ENCODE results near the gene HERPUD1.
A peak's percentile ranks its signal among the peaks of the same experiment; 100 is the strongest.

The HERPUD1 gene

DNA sequence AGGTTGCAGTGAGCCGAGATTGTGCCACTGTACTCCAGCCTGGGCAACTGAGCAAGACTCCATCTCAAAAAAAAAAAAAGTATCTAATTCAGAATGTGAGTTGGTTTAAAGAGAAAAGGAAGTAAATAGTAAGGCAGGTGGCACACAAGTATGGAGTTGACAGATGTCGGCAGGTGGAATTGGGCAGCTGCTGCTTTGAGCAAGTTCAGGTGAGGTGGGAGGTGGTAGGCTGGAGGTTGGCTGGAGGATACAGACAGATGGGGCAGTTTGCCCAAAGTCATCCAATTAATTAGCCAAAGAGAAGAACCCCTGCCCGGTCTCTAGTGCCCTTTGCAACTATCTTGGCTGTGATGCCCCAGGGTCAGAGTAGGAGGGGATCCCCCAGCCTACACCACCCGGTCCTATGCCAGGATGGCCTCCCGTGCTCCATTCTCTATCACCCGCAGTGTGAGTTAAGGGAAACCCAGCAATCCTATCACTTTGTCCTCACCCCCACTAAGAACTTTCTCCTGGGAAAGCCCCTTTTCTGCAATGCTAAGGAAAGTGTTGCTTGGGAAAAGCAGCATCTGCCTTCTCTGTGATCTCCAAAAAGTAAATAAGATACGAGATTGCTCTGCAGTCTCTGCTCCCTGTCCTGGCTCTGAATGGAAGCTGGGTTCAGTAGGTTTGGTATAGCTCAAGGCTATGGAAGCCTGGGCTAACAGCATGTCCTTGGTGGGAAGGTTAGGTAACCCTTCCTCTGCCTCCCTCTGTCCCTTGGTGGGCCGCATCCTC, 34.7 kb upstream of the HERPUD1 start:
- H3K4me3 Mint-ChIP-seq, result no peak overlapping the region
- no peak overlapping the region for H3K27ac Mint-ChIP-seq
- H3K36me3 Mint-ChIP-seq, result no peaks in the 10 kb centered on the region
- no peaks in the 10 kb centered on the region for H3K9me3 Mint-ChIP-seq (ENCODE audit: low read depth)
- no peaks in the 10 kb centered on the region for H3K27me3 Mint-ChIP-seq
- H3K4me1 Mint-ChIP-seq (ENCODE audit: low read depth), result peaks cover 28% of the 10 kb centered on the region

DNA sequence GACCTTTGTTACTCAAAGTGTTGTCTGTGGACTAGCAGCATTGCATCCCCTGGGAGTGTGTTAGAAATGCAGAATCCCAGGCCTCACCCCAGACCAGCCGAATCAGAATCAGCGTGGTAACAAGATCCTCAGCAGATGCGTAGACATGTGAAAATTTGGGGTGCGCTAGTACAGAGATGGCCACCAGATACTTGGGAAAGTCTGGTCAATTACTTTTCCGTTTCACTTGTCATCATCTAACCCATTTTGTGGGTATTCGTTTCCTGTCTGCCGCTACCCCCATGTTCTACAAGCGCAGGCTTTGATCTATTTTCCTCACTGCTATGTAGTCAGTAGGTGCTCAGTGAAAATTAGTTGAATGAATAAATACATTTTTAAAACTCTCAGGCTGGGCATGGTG, 33.1 kb upstream of the HERPUD1 start:
- Mint-ChIP-seq H3K4me1 (ENCODE audit: low read depth) (peaks cover 28% of the 10 kb centered on the region), H3K36me3 (no peaks in the 10 kb centered on the region), H3K4me3 (peak overlapping the region; percentile 59), H3K27ac (no peak overlapping the region), H3K27me3 (no peaks in the 10 kb centered on the region), H3K9me3 (ENCODE audit: low read depth) (no peaks in the 10 kb centered on the region)

DNA sequence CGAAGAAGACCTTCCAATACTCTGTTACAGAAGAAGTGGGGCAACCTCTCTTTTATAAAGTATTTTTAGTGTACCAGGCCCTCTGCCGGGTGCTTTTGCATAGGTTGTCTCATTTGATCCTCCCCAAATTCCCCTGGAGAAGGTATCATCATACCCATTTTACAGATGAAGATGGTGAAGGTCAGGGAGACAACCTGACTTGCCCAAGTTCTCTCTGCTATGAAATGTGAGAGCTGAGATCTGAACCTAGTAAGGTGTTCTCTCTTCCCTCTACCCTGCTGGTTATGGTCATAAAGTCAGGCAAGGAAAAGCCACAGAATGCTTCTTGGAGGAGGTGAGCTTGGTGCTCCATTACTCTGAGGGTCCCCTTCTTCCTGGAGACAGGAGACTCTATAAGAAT, 28.1 kb upstream of the HERPUD1 start:
- Mint-ChIP-seq H3K27me3 (no peaks in the 10 kb centered on the region), H3K4me3 (no peak overlapping the region), H3K4me1 (ENCODE audit: low read depth) (peaks cover 18% of the 10 kb centered on the region), H3K36me3 (no peaks in the 10 kb centered on the region), H3K9me3 (ENCODE audit: low read depth) (peaks cover 3% of the 10 kb centered on the region), H3K27ac (no peak overlapping the region)

DNA sequence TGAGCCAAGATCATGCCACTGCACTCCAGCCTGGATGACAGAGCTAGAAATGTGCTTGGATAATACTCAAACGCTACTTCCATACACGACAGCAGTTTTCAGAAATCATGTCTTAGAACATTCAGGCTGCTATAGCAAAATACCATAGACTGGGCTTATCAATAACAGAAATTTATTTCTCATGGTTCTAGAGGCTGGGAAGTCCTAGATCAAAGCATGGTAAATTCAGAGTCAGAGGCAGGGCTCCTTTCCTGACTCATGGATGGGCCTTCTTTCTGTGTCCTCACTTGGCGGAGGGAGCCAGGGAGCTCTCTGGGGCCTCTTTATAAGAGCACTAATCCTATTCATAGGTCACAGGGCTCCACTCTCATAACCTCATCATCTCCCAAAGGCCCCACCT, 24.5 kb upstream of the HERPUD1 start:
- Mint-ChIP-seq H3K36me3 (no peaks in the 10 kb centered on the region), H3K27ac (no peak overlapping the region), H3K4me1 (ENCODE audit: low read depth) (peaks cover 20% of the 10 kb centered on the region), H3K9me3 (ENCODE audit: low read depth) (peaks cover 3% of the 10 kb centered on the region), H3K27me3 (no peaks in the 10 kb centered on the region), H3K4me3 (no peak overlapping the region)

DNA sequence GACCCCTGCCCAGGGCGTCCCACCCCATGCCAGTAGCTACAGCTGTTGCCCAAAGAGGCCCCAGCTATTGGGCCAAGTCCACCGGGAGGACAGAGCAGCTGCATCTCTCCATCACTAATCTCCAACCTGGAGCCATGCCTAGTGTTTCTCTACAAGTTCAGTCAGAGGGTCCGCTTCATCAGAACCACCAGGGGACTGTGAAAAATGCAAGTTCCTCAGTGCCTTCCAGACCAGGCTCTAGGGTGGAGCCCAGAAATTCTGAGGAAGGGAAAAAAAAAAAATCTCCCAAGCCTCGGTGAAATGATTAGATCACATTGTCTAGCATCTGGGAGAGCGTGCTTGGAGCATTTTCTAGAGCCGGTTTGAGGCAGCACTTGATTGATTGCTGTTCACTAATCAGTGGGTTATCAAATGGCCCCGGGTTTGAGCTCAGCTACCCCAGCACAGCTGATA, 22.4 kb upstream of the HERPUD1 start:
- no peak overlapping the region for H3K27ac Mint-ChIP-seq
- H3K4me3 Mint-ChIP-seq, result no peak overlapping the region
- peaks cover 3% of the 10 kb centered on the region for H3K9me3 Mint-ChIP-seq (ENCODE audit: low read depth)
- H3K36me3 Mint-ChIP-seq, result no peaks in the 10 kb centered on the region
- H3K27me3 Mint-ChIP-seq, result no peaks in the 10 kb centered on the region
- peaks cover 25% of the 10 kb centered on the region for H3K4me1 Mint-ChIP-seq (ENCODE audit: low read depth)

DNA sequence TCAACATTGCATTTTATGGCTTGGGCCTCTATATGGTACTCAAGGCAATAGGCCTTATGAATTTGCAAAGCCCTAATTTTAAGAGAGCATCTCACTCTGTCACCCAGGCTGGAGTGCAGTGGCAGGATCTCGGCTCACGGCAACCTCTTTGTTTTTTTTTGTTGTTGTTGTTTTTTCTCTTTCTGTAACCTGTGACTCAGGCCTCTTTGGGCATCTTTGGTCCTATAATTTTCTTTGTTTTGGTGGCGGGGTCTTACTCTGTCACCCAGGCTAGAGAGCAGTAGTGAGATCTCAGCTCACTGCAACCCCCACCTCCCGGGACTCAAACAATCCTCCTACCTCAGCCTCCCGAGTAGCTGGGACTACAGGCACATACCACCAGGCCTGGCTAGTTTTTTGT, 21.8 kb upstream of the HERPUD1 start:
- peaks cover 25% of the 10 kb centered on the region for H3K4me1 Mint-ChIP-seq (ENCODE audit: low read depth)
- H3K27ac Mint-ChIP-seq, result no peak overlapping the region
- H3K9me3 Mint-ChIP-seq (ENCODE audit: low read depth), result peaks cover 3% of the 10 kb centered on the region
- no peaks in the 10 kb centered on the region for H3K36me3 Mint-ChIP-seq
- H3K27me3 Mint-ChIP-seq, result no peaks in the 10 kb centered on the region
- H3K4me3 Mint-ChIP-seq, result no peak overlapping the region

DNA sequence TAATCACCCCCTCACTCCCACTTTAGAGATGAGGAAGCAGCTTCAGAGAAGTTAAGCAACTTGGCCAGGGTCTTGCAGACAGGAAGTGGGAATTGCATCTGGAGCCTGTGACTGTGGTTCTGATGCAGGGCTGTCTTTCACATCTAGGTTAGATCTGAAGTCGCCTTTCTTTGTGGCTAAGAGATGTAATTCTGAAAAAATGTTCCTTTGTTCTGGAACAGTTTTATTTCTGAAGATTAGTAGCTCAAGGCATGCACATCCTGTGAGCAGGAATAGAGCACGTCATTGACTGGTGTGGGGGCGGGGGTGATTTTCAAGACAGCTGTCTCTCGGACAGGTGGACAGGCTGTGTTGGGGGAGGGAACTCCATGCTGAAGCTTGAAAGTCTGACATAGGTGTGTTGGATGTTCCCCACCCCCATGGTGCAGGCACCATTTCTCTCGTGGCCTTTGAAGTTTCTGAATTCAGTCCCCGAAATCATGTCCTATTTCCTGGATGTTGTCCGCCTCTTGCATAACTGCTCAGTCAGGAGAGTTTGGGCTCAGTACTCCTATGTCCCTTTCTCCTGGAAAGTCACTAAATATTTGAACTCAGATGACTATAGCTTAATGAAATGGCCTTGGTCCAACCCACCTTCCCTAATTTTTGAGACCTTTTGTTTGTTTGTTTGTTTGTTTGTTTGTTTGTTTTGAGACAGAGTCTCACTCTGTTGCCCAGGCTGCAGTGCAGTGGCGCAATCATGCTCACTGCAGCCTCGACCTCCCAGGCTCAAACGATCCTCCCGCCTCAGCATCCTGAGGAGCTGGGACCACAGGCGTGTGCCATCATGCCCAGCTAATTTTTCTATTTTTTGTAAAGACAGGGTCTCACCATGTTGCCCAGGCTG, 21.0 kb upstream of the HERPUD1 start:
- H3K9me3 Mint-ChIP-seq (ENCODE audit: low read depth), result peaks cover 3% of the 10 kb centered on the region
- no peaks in the 10 kb centered on the region for H3K27me3 Mint-ChIP-seq
- no peaks in the 10 kb centered on the region for H3K36me3 Mint-ChIP-seq
- H3K27ac Mint-ChIP-seq, result no peak overlapping the region
- peaks cover 25% of the 10 kb centered on the region for H3K4me1 Mint-ChIP-seq (ENCODE audit: low read depth)
- H3K4me3 Mint-ChIP-seq, result no peak overlapping the region

DNA sequence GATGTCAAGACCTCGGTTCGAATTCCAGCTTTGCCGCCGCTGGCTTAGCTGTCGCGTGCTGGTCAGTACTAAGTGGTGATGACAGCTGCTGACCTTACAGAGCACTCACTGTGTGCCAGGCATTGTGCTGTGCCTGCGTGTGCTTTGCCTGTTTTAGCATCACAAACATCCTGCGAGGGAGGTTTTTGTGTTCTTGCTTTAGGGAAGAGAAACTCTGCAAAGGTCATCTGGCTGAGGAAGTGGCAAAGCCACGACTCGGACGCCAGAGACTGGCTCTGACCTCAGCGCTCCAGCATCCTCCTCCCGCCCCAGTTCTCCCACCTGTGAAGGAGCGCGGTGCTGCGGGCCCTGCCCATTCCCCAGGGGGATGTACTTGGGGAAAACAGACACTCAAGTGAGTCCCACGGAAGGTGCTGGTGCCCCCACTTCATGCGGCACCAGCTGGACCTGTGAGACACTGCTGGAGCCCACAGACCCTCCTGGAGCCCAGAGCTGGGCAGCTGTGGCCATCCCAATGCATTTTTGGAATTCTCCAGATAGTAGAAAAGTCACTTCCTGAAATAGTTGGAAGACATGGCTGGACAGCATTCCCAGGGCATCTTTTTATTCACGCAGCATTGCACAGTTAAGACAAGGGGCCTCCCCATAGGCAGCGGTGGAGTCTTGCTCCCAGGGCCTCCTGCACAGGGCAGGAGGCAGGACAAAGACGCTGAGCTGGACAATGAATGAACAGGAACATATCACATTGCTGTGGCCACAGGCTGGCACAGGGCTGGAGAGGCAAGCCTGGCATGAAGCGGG, 20.0 kb upstream of the HERPUD1 start:
- H3K4me3 Mint-ChIP-seq, result no peak overlapping the region
- H3K4me1 Mint-ChIP-seq (ENCODE audit: low read depth), result peaks cover 32% of the 10 kb centered on the region
- peaks cover 3% of the 10 kb centered on the region for H3K9me3 Mint-ChIP-seq (ENCODE audit: low read depth)

DNA sequence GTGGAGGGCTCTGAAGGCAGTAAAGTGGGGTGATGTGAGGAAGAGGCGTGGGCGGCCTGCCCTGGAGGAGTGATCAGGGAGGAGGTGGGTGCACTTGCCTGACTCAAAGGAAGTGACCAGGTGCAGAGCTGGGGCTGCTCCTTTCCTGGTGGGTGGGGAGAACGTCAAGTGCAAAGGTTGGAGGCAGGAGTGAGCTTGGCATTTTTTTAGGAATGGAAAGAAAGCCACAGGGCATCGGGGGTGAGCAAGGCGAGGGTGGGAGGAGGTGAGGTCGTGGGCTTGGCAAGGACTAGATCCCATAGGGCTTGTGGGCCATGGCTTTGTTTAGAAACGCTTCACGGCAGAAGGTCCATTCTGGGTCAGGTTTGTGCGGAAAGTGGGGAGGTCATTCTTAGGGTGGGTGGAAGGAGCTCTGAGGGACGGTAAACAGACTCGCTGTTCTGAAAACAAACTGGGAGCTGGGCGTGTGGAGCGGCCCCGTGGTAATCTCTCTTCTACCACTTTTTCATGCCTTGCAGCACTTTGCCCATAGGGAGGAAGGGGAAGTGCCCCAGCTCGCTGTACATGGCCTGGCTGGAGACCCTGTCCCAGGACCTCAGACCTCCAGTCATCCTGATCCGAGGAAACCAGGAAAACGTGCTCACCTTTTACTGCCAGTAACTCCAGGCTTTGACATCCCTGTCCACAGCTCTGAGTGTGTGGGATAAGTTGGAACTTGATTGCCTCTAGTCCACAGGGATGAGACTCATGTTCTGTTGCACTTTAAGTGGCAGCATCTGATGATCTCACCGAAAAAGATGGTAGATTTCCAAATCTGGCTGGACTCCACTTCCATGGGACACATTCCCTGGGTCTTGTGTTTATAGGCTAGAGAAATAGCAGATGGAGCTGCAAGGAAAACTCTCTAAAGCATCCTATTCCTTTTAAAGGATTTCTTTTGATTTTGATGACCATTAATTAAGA, 18.9 kb upstream of the HERPUD1 start:
- H3K9me3 Mint-ChIP-seq (ENCODE audit: low read depth), result no peaks in the 10 kb centered on the region
- no peaks in the 10 kb centered on the region for H3K36me3 Mint-ChIP-seq
- H3K27ac Mint-ChIP-seq, result no peak overlapping the region
- no peaks in the 10 kb centered on the region for H3K27me3 Mint-ChIP-seq
- H3K4me3 Mint-ChIP-seq, result no peak overlapping the region
- H3K4me1 Mint-ChIP-seq (ENCODE audit: low read depth), result peaks cover 42% of the 10 kb centered on the region

More for the DNA sequence above, 20.0 kb upstream of the HERPUD1 start:
- Mint-ChIP-seq H3K36me3 (no peaks in the 10 kb centered on the region), H3K27me3 (no peaks in the 10 kb centered on the region), H3K27ac (no peak overlapping the region)

DNA sequence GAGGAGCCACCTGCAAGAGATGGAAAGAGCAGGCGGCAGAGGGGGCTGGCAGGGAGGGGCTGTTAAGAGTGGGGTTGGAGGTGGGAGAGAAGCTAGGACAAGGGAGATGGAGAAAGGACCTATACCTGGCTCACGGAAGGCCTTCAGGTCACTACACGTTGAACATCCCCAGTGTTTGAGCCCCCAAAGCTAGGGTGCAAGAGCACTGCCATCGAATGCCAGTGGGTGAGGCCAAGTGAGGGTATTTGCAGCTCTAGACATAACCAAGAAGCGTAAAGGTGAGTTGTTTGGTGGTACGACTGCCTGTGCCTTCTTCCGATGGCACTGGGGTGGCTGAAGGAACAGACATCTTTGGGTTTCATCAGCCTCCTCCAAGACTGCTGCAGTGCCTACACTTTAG, 17.0 kb upstream of the HERPUD1 start:
- Mint-ChIP-seq H3K9me3 (ENCODE audit: low read depth) (no peaks in the 10 kb centered on the region), H3K36me3 (no peaks in the 10 kb centered on the region), H3K27me3 (no peaks in the 10 kb centered on the region), H3K4me3 (no peak overlapping the region), H3K4me1 (ENCODE audit: low read depth) (peaks cover 44% of the 10 kb centered on the region), H3K27ac (no peak overlapping the region)

DNA sequence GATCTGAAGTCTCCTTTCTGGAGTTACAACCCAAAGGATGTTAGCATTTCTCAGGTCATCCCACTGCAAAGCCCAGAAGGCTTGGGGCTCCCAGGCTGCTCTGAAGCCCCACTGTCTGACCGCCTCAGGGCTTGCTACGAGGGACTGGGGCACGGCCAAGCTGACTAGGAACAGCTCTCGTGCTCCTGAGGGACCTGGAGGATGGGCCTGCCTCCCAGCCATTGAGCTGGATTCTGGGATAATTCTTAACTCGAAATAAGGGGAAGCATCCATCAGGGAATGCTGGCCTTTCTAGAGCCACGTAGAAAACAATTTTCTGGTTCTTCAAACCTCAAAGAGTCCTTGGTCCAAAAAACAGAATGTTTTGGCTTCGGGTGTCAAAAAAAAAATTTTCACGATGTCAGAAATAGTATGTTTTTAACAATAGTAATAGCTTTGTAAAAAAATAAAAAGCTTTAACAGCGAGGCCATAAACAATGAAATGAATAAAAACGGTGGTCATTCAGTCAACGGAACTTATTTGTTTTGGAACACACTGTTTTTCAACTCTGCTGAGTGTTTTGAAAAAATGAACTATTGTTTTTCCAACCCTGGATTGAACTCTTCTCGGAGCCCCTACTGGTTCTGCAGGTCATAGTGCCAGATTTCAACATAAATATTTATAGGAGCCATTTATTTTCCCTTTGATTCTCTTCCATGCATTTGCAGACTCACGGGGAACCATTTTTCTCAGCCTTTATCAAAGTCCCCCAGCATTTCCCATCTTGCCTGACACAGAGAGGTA, 16.4 kb upstream of the HERPUD1 start:
- Mint-ChIP-seq H3K27me3 (no peaks in the 10 kb centered on the region), H3K9me3 (ENCODE audit: low read depth) (no peaks in the 10 kb centered on the region), H3K27ac (no peak overlapping the region), H3K36me3 (no peaks in the 10 kb centered on the region), H3K4me3 (no peak overlapping the region), H3K4me1 (ENCODE audit: low read depth) (peaks cover 39% of the 10 kb centered on the region)

DNA sequence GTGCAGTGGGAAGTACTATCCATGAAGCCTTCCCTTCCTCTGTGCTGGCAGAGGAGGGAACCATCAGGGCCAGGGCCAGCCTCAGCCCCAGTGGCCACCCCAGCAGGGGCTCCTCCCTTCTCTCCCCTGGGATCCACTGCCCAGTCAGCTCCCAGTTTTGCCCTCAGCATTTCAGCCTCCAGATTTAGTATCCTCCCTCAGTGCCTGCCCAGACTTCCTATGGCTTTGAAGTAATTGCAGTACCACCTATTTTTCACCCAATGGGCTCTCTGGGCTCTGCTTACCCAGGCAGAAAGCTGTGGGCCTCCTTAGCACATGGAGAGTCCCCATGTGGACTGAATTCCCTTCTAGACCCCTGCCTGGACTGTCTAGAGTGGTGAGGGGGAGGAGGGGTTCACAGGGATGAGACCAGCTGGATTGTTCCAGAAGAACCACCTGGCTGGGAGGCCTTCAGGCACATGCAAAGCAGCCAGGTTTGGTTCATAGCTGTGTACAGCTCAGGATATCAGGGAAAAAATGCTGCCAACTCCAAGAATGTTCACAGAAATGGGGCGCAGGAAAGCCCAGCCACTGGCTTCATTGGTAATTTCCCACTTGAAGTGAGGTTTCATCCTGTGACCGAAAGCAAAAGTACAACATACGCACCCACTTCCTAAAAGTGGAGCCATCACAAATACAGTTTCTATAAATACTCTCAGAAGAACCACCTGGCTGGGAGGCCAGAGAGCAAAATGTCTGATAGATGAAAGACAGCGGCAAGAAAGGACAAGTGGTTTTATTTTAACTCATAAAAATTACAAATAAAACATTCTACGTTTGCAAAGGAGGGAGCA, 15.2 kb upstream of the HERPUD1 start:
- peak overlapping the region; percentile 61 for H3K4me3 Mint-ChIP-seq
- H3K27ac Mint-ChIP-seq, result peak overlapping the region; percentile 90
- peaks cover 27% of the 10 kb centered on the region for H3K4me1 Mint-ChIP-seq (ENCODE audit: low read depth)
- no peaks in the 10 kb centered on the region for H3K9me3 Mint-ChIP-seq (ENCODE audit: low read depth)
- no peaks in the 10 kb centered on the region for H3K36me3 Mint-ChIP-seq
- H3K27me3 Mint-ChIP-seq, result no peaks in the 10 kb centered on the region
